Hippocampal formation (tissue), 2 donors: ENCODE data around the gene ZNF431.
A peak's percentile ranks its signal among the peaks of the same experiment; 100 is the strongest.
"Not testable (repeated sequence)": the region's sequence is repeated elsewhere in the genome, so short reads cannot be mapped to it uniquely, and the experiment has no call there.

Source experiments
- DNase-seq, 2 donors: peaks; one replicate each; lab custom pipeline; 2025; lab: John Stamatoyannopoulos, UW

The ZNF431 gene

DNA sequence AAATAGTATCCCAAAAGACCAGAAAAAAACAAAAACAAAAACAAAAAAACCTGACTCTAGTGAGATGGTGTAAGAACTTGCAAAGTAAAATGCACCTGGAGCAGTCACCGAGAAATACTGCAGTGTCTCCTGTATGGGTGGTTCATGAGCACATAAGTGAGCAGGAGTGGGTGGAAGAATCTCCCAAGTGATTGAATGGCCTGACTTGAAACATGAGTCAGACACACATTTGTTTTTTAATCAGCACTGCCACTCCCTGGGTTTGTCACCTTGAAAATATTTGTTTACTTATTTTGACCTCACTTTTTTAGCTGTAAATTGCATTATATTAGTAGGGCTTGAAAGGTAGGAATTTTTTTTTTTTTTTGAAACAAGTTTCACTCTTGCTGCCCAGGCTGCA, 2.0 kb downstream of the ZNF431 start:
- no peak for DNase-seq

DNA sequence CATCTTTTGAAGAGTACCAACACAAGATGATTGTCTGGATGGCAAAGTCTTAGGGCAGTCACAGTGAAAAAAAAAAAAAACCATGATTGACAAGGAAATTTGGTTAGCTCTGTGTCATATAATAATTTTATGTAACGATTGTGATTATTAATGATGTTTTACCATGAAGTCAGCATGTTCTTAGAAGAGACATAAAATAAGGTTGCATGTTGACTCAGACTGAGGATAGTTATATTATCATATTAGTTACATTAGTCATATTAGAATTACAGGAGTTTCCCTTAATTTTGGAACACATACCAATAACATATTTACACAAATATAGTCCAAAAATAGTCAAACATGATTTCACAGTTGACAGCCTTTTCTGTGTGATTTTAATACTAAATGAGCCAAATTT, 5.7 kb downstream of the ZNF431 start:
- DNase-seq, result no peak

DNA sequence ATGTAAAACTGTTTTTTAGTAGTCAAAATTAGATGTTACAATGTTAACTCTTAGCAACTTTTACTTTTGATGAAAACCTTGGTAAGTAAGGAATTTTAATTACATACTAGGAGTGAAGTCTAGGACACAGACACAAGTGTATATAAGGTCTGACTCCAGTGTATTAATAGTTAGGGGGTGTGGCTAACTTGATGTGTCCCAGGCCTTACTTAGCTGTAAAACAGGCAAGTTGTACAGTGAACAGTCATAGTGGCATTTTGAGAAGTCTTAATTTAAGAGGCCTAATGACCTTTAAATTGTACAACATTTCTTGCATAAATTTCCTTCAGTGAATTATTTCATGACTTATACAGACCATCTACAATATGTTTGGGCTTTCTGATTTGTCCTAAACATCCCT, 6.8 kb downstream of the ZNF431 start:
- no peak for DNase-seq

DNA sequence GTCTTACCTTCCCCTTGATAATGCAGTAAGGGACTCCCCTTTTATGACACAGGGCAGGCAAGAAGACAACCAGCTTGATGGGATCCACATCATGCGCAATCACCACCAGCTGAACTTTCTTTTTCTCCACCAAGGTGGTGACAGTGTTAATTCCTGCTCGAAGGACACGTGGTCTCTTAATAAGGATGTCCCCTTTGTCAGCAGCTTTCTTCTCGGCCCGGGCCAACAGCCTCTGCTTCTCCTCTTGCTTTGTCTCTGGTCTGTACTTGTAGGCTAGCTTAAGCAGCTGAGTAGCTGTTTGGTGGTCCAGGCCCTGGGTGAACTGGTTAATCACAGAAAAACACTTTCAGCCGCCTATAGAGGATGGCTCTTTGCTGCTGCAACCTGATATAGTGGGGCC, 8.0 kb downstream of the ZNF431 start:
- DNase-seq, result no peak

DNA sequence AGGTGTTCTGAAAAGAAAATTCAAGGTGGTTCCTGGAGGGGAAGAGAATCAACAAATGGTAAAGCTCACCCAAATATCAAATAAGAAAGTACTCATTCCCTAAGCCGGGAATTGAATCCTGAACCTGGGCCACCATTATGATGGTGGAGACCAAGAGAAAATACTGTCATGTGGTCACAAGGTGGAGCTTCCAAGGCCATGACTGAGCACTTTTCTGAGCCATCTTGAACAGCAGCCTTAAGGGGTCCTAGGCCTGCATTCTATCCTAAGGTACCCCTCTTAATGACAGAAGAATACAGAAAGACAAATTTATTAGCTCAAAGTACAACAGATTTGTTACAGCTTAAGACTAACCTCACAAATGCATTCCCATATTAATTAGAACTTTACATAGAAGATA, 9.6 kb downstream of the ZNF431 start:
- no peak for DNase-seq

DNA sequence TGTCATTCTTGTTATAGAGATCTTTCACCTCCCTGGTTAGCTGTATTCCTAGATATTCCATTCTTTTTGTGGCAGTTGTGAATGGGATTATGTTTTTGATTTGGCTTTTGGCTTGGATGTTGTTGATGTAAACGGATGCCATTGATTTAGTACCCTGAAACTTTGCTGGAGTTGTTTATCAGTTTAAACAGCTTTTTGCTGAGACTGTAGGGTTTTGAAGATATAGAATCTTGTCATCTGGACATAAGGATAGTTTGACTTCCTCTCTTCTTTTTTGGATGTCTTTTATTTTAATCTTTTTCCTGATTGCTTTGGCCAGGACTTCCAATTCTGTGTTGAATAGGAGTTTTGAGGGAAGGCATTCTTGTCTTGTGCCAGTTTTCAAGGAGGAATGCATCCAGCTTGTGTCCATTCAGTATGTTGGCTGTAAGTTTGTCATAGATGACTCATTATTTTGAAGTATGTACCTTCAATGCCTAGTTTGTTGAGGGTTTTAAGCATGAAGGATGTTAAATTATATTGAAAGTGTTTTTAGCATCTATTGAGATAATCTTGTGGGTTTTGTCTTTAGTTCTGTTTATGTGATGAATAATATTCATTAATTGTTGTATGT, 16.8 kb downstream of the ZNF431 start:
- DNase-seq, result no peak

DNA sequence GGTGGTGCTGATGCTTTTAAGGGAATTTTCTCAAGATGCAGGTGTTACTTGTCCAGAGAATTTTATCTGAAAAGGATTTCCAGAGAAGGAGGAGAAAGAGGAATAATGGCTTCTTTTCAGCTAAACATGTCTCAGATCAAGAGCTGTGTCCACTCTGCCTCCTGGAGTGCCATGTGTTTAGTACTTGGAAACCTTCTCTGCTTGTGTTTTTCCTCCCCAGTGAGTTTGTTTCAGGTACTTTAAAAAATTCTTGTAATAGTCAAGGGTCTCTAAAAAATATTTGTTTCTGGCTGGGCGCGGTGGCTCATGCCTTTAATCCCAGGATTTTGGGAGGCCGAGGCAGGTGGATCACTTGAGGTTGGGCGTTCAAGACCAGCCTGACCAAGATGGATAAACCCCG, 22.7 kb downstream of the ZNF431 start:
- DNase-seq, result no peak

DNA sequence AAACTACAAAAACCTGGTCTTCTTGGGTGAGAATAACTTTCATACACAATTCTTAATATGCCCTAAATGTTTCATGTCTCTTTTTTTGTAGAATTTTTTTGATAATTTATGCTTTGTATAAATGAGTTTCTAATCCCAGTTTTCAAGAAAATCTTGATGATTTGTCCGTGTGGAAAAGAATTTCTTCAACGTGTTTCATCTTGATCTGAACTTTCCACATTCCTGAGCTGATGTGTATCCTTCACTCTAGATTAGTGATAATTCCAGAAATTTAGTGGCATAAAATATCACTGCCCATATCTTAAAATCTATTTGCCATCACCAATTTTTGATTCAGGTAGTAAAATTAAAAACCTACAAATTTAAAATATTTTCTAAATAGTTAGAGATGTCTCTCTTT, 24.6 kb downstream of the ZNF431 start:
- no peak for DNase-seq

DNA sequence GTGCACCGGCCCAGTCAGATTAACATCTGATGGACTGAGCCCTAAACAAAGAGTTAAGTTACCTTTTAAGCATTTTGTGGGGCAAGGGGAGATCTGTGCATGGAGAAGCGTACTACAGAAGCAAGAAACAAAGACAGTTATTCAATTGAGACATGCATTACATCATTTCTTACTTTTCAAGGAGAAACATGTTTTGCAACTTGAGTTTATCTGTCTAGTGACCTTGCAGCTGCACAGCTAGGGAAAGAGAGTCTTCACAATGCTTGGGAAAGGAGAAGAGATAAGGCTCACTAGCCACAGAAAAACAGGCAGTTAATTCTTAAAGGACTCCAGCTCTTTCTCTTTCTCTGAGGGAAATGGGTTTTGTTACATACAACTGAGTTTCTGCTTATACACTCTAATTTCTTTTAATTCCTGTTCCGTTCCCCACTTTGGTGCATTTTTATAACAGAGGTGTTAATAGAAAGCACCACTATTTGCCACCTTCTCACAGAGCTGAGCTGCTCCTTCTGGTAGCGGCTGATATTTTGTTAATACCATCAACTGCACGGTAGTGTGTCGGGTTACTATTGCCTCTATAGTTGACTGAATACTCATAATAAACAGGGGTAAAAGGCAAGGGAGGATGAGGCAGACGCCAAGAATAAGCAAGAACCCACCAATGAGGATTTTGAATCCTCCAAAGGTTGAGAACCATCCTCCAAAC, 55.9 kb downstream of the ZNF431 start:
- DNase-seq, result no peak

DNA sequence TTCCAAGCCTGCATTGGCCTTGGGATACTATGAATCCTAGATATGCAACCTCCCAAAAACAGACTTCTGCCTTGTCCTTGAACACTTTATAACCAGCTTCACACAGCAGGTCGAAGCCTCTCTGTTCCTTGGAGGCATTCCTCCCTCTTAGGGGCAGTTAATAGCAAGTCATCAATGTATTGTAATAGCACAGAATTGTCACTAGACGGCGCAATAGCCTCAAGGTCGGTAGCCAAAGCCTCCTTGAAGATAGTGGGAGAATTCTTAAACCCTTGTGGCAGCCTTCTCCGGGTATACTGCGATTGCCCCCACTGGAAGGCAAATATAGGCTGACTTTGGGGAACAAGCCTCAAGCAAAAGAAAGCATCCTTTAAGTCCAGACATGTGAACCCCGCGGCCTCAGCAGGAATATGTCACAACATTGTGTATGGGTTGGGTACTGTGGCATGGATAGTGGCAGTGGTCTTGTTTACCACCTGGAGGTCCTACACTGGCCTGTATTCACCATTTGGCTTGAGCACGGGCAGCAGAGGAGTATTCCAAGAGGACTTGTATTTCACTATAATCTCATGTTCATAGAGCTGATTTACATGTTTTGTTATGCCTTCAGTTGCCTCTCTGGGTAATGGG, 61.1 kb downstream of the ZNF431 start:
- DNase-seq, result peak; percentile 1 to 19

DNA sequence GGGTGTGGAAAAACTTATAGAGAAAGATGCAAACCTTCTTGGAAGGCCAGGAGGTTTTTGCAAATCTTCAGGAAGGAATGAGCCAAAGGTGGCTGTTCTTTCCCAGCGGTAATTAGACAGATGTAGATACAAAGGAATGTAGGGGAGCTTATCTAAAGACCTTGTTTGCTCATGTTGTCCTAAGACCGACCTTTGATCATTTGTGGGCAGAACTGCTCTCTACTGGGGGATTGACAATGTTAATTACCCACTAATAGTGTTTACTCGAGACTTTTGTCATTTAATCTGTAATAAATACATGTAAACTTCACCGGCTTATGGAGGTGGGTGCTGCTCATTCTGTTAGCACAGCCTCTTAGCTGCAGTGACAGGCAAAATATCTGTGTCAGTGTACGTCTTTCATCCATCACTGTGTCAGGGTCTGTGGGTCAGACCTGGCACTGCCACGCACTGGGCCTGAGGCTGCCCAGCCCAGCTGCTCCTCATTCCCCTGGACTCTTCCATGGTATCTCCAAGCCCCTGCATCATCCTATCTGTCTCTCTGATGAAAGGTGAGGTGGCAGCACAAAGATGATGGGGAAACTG, 68.3 kb downstream of the ZNF431 start:
- DNase-seq, result no peak

DNA sequence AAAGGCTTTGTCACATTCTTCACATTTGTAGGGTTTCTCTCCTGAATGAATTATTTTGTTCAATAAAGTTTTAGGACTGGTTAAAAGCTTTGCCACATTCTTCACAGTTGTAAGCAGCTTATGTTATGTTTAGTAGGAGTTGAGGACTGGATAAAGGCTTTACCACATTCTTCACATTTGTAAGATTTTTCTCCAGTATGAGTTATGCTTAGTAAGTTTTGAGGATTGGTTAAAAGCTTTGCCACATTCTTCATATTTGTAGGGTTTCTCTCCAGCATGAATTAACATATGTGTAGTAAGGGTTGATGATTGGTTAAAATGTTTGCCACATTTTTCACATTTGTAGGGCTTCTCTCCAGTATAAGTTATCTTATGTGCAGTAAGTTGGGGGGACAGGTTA, 79.9 kb downstream of the ZNF431 start:
- DNase-seq, result no peak

DNA sequence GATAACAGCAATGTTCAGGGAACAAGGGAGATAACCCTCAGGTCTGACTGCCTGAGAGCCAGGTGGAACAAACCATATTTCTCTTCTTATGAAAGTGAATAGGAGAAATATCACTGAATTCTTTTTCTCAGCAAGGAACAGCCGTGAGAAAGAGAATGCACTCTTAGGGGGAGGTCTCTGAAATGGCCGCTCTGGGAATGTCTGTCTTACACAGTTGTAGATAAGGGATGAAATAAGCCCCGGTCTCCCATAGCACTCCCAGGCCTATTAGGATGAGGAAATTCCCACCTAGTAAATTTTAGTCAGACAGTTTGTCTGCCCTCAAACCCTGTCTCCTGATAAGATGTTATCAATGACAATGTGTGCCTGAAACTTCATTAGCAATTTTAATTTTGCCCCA, 88.1 kb downstream of the ZNF431 start:
- DNase-seq, result not testable (repeated sequence)

DNA sequence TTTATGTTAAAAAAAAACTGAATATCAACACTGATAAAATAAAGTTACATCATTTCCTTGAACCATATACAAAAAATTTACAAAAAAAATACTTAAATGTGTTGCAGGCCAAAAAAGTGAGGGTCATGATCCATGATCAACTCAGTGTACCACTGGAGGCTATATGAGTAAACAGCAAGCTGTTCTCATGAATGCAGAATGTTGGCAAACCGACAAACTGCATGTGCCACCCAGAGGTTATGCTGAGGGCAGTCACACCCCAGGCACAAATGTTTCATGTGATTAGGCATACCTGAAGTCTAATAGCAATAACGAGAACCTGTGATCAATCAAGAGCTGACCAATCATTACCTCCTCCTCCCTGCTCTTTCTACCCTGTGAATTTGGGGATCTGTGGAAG, 91.9 kb downstream of the ZNF431 start:
- DNase-seq, result no peak

DNA sequence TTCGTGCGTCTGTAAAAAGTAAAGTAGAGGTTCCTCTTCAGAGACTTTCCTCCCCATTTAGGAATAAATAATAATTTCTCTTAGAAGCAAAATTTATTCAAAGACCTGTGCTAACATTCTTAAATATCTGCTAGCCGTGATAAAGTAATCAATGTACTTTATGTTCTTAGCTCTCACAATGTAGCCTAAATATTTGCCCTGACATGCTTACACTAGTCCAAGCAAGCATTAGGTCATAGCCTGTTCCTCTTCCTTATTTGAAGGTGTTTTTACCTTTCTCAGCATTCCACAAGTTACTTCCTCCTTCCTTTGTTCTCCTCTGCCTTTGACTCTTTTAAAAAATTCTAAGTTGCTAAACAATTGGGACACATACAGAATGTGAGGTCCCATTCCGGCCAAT, 94.9 kb downstream of the ZNF431 start:
- DNase-seq, result not testable (repeated sequence)

DNA sequence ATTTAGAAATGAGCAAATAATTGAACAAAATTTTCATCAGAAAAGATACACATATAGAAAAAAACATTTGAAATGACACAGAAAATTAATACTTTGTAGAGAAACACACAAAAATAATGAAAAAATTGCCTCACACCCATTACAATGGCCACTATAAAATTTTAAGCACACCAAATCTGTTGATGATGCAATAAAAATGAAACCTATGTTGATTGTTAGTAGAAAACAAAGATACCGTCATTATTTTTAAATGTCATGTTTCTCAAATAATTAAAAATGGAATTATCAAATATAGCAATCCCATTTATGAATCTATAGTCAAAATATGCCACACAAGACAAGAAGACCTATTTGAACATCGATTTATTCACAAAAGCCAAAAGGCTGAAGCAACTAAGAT, 96.8 kb downstream of the ZNF431 start:
- DNase-seq, result no peak
